Hematopoietic multipotent progenitor cell treated with erythropoietin and hydrocortisone succinate and interleukin-3 and kit ligand, for 4 days (in vitro differentiated cells): ENCODE measurements around the gene ADA.
"Not testable (repeated sequence)": the region's sequence is repeated elsewhere in the genome, so short reads cannot be mapped to it uniquely, and the experiment has no call there.

Source experiments
- DNase-seq: peaks from one replicate; pipeline ENCODE4 v3.0.0-alpha.2; 2015

The ADA gene

DNA sequence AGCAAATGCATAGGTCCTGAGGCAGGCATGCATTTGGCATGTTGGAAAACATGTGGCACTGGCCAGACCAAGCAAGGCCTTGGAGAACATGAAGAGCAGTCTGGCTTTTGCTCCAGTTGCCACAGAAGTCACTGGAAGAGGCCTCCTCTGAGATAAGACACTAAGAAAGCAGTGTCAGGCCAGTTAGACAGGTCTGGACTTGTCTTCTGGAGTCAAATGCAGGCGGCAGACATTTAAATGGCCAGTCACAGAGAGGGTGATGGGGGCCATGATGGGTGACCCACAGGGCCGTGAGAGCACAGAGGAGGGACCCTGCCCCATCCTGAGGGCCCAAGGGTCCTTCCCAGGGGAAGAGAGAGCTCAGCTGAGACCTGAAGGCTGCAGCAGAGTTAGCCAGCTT, 26.7 kb upstream of the ADA start:
- DNase-seq = no peak

DNA sequence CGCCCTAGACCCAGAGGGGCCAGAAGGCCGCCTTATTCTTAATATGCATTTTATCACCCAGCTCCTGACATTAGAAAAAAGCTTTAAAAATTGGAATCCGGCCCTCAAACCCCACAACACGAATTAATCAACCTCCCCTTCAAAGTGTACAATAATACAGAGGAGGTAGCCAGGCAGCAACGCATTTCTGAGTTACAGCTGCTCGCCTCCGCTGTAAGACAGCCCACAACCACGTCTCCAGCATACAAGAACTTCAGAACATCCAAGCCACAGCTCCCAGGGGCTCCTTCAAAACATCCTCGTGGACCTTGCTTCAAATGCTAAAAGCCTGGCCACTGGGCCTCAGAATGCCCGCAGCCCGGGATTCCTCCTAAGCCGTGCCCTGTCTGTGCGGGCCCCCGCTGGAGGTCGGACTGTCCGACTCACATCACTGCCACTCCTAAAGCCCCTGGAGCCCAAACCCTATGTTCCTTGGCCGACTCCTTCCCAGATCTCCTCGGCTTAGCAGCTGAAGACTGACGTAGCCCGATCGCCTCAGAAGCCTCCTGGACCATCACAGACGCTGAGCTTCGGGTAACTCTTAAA, 20.9 kb upstream of the ADA start:
- DNase-seq = not testable (repeated sequence)

DNA sequence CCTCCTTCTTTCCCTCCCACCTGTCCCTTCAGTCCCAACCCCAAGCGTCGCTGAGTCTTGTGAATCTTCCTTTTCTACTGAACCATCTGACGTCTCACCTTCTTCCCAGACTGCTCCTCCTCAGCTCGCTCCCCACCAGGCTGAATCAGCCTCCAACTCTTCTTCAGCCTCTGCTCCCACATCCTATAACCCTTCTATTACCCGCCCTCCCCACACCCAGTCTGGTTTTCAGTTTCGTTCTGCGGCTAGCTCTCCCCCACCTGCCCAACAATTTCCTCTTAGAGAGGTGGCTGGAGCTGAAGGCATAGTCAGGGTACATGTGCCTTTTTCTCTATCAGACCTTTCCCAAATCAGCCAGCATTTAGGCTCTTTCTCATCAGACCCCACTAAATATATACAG, 20.0 kb upstream of the ADA start:
- peak; percentile 62 for DNase-seq

DNA sequence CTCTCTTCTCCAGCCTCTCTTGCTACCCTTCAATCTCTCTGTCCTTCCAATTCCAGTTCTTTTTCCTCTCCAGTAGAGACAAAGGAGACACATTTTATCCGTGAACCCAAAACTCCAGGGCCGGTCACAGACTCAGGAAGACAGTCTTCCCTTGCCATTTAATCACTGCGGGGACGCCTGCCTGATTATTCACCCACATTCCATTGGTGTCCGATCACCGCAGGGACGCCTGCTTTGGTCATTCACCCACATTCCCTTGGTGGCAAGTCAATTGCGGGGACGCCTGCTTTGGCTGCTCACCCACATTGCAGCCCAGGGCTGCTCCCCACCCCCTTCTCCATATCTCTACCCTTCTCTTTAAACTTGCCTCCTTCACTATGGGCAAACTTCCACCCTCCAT, 19.4 kb upstream of the ADA start:
- not testable (repeated sequence) for DNase-seq

DNA sequence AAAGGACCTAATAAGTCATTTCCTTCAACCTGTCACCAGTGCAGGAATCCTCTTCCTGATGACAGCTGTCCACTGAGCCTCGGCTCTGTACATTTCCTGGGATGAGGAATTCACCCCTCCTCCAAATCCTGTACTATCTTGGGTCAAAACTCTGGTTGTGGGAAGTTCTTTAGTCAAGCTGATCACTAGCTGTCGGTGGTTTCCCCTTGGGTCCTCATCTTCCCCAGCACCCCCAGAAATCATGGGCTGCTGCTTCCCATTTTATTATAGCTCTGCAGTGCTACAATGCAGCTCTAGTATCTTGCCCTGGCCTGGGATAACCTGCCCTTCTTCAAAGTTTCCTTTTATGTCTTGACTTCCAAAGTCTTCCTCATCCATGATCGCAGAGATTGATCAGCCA, 14.6 kb upstream of the ADA start:
- no peak for DNase-seq

DNA sequence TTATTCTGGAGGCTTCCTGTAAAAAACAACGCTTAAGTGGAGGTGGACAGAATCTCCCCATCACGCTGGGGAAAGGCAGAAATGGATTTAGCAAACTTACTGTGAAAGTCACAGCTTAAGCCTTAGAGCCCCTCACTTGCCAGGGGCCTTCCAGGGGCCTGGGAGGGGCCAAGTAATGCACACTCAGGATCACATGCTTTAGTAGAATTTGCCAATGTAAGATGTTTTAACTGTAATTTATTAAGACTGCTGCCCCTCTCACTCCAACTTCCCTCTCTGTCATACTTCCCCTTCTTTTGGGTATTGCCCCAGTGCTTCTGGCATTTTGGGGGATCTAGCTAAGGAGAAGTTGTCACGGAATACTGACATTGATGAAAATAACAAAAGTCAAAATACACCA, 12.6 kb upstream of the ADA start:
- DNase-seq = peak; percentile 81

DNA sequence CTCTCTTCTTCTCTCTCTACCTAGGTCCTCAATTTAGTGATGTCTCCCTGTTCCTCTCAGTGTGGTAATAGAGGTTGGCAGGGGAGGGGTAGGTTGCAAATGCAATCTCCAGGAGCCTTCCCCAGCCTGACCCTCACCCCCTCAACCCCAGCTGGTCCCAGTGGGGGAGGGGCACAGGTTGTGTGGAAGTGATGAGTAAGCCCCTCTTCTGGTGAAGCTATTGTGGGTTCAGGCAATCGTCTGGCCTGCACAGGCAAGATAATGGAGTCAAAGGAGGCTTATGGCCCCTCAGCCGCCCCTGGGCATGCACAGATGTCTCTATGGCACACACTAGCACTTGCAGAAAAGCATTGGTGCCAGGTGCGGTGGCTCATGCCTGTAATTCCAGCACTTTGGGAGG, 10.8 kb upstream of the ADA start:
- peak; percentile 85 for DNase-seq

DNA sequence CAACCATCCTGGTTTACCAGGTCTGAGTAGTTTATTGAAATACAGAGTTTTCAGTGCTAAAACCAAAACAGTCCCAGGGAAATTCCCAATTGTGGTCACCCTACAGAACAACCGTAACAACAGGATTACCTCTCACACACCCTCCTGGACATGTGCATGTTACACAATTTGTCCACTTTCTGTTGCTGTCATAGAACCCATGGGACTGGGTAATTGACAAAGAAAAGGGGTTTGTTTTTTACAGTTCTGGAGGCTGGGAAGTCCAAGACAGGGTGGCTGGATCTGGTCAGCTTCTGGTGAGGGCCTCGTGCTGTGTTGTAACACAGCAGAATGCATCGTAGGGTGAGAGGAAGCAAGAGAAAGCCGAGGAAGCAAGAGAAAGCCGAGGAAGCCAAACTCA, 9.1 kb upstream of the ADA start:
- DNase-seq = no peak

DNA sequence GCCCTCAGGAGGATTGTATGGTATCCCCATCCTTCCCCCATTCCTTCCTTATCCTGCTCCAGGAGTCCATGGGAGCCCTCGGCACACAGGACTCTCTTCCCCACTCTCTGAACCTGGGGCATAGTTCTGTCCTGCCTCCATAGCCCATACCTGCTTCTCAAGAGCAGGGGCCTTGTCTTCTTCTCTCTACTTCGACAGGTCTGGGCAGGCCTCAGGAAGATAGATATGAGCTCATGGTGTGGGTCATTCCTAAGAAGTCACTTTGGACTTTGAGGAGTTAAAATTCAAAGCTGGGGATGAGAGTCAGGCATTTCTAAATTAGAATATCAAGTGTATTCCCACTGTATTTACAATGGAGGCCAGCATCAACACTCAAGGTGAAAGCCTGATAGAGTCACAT, 8.4 kb upstream of the ADA start:
- no peak for DNase-seq

DNA sequence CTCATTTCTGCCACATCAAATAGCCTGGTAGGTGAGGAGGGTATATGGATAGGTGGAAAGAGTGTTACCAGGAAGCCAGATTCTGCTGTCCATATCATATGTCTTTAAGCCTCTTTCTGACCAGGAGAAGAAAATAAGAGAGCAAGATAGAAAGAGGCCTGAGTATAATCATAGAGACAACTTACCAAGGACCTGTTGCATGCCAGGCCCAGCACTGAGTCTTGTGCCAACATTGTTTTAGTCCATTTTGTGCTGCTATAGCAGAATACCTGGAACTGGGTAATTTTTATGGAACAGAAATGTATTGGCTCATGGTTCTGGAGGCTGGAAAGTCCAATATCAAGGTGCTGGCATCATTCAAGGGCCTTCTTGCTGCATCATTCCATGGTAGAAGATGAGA, 7.3 kb upstream of the ADA start:
- DNase-seq = no peak

DNA sequence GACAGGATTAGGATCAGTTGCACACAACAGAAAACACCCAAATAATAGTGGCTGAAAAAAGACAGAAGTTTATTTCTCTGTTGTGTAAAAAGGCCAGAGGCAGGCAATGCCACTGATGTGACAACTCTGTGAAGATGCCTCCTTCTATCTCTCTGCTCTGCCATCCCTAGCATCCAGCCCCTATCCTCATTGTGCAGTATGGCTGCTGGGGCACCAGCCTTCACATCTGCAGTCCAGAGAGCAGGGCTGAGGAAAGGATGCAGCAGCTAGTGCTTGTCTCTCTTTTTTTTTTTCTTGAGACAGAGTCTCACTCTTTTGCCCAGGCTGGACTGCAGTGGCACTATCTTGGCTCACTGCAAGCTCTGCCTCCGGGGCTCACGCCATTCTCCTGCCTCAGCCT, 6.4 kb upstream of the ADA start:
- DNase-seq = no peak

DNA sequence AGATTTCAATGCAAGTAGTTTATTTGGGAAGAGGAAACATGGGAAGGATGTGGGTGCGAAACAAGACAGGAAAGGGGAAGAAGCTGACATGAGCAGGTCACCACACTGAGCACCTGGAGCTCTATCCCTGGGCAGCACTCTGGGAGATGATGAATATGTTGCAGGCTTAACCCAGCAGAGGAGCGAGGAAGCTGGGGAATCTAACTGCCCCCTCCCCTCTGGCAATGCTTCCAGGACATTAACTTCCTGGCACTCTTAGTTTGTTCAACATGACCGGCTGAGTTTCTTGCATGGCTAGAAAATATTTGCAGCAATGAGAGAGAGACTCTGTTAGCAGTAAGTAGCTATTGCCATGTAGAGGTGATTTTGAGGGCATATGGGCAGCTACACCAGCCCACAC, 4.9 kb upstream of the ADA start:
- DNase-seq = no peak

DNA sequence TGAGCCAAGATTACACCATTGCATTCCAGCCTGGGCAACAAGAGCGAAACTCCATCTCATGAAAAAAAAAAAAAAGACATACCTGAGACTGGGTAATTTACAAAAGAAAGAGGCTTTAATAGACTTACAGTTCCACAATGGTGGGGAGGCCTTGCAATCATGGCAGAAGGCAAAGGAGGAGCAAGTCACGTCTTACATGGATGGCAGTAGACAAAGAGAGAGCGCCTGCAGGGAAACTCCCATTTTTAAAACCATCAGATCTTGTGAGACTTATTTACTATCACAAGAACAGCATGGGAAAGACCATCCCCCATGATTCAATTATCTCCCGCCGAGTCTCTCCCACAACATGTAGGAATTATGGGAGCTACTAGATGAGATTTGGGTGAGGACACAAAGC, 2.7 kb upstream of the ADA start:
- DNase-seq = not testable (repeated sequence)

DNA sequence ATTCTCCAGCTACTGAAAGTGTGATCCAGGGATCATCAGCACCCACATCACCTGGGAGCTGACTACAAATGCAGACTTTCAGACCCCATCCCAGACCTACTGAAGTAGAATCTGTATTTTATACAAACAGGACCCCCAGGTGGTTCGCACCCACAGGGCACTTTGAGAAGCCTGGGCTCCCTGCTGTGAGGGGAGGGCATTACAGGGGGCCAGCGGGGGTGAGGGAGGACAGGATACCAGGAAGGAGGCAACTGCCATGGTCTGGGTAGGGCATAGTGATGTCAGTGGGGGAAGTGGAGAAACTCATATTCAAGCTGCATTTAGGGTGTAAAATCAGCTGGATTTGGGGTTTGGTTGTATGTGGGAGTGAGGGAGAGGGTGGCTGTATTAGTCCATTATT, 2.0 kb upstream of the ADA start:
- no peak for DNase-seq

DNA sequence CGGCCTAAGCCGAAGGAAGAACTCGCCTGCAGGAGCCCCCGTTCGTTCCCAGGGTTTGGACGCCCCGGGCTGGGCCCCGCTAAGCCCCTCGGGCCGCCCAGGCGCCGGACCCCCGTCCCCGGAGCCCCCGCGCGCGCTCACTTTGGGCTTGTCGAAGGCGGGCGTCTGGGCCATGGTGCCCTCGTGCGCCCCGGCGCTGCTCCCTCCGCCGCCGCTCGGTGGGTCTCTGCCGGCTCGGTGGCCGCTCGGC, 140 bp downstream of the ADA start:
- DNase-seq = no peak

DNA sequence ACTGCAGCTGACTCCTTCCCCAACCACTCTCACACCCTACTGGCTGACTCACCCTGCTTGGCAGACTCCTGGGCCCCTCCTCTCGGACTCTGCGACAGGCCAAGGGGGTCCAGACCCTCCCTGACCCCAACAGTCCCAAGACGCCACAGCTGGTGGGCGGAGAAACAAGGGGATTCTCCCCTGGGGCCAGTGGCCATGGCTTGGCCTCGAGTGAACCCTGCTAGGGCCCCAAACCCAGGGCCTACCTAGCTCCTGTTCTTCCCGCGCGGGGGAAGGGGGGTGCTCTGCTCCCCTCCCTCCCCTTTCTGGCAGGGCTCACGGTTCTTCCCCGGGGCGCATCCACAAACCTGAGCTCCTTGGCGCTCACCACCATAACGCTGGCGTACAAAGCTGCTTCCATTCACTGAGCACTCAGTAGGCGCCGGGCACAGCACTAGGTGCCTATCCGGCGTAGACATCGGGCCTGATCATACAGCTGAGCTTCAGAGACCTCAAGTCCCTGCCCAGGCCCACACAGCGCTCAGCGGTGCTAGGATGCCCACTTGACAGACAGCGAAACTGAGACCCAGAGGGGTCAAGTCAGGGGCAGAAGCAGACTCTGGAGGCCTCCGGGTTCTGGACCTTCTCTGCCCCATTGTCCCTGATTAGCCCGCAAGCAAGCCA, 597 bp downstream of the ADA start:
- DNase-seq = peak; percentile 65

DNA sequence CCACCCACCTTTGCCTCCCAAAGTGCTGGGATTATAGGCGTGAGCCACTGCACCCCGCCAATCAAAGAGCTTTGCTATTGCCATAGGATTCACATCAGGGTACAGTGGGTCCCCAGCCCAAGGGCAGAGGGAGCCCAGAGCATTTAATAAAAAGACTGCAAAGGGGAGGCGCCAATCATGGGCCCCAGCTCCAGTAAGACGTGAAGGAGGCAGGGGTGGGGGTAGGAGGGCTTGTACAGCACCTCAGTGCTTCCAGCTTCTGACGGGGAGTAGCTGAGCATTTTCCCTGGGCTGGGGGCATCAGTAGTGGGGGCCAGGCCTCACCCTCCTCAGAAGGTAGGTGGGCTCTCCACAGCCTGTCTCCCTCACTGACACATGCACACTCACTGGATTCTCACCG, 1.5 kb downstream of the ADA start:
- no peak for DNase-seq

DNA sequence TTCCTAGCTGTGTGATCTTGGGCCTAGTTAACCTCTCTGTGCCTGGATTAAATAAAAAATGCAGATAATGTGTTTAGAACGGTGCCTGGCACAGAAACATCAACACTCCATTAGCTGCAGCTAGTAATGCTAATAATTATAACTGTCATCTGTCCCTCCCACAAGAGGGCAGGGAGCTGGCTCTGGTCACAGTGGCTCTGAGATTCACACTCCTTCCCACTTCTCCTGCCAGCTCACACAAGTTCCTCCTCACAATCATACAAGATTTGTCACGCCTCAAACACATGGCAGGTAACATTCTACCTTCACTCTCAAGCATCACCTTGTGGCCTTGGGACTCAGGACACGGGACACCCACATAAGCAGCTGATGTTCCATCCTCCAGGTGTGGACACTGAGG, 2.4 kb downstream of the ADA start:
- no peak for DNase-seq

DNA sequence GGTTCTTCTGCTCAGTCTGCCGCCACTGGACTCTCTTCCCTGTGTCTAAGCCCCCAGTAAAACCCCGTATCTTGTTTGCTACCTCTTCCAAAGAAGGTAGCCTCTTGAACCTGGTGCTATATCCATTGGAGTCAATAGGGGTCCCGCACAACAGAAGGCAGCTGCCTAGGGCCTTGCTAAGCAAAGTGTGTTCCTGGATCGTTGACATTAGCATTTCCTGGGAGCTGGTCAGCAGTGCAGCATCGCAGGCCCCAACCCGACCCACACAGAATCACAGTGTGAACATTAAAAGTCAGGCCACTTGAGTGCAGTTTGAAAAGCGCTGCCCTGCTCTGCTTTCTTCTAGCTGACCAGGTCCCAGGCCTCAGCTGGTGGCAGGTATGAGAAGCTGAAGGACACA, 2.9 kb downstream of the ADA start:
- DNase-seq = peak; percentile 47

DNA sequence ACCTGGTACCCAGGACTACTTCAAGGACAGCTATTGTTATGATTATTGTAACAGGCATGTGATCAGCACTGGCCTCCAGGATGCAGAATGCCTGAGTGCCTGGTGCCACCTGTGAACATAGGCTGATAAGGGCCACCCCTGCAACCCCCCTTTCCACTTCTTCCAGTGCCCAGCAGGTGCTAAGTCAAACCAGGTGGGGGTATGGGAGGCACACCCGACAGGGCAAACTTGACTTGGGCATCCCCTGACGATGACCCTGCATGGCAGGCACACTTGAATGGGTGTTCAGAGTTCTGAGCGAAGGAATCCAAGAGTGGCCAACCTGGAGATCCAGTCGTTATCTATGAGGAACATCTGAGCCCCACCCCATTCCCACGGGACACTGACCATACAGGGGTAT, 3.4 kb downstream of the ADA start:
- DNase-seq = no peak

DNA sequence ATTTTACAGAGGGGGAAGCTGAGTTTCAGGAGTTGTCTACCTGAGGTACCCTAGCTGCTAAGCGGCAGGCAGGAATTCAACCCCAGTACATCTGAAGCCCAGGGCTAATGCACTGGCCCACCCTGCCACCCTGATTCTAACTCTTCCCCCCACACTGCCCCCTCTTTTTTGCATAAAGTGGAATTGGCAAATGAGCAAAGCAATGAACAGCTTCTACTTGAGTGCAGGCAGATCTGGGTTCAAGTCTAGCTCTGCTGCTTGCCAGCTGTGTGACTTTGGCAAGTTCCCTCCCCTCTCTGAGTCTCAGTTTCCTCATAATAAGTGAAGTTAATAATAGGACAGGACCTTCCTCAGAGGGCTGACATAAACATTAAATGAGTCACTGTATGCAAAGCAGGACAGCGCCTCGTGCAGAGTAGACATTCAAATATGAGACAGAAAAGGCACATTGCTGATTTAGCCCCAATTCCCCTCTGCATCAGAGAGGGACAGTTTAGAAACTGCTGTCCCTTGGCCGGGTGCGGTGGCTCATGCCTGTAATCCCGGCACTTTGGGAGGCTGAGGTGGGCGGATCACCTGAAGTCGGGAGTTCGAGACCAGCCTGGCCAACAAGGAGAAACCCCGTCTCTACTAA, 4.7 kb downstream of the ADA start:
- peak; percentile 51 for DNase-seq

DNA sequence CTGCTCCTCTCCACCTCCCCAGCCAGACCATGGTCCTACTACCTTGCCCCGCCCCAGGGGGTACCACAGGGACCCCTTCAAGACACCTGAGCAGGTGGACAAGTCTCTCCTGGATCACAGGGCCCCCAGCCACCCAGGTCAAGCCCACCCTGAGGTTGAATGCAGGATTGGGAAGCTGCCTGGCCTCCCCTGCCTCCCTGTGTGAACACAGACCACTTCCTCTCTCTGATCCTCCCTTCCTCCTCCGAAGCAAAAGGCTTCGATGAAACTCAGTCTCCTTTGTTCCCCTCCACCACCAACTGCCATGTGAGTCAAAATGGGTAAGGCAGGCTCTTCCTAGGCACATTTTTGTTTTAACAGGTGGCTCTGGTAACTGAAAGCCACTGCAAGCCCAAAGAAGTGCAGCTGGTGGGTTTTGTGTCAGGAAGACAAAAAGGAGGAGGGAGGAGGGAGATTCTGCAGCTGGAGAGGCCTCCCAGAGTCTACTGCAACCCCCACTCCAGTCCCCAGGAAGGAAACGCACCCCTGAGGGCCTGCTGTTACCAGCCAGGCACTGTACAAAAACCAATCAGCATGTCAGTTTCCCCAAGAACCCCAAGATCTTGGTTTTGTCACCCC, 5.4 kb downstream of the ADA start:
- peak; percentile 90 for DNase-seq

DNA sequence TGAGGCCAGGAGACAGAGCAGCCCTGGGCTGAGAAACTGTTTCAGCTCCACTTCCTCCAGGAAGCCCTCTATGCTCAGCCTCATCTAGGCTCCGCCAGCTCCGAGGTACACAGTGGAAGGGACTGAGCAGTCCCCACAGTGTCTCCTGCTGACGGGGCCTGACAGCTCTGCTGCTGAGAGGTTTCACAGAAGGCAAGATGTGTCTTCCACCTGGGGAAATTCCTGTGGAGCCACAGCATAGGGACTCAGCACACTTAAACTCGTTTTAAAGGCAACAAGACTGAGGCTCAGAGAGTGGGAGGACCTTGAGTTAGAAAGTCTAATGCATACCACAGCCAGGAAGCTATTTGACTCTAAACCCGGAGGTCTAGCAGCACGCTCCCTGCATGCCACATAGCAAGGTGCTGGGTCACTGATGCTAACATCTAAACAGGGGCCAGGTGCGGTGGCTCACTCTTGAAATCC, 6.8 kb downstream of the ADA start:
- DNase-seq = peak; percentile 36

DNA sequence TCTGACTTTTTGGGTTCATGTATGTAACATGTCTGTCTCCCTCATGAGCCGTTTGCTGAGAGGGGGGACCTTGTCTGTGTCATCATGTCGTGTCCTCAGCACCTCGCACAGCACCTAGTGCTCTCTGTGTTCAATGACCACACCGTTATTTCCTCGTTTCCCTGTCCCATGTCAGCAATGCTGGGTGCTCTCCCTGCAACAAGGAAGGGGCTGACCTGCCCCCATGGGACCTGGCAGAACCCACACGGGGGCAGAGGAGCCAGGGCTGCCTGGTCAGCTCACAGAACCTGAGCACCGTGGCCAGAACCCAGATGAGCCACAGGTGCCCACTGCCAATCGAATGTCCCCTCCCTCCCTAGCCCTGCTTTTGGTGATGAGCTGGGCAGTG, 7.3 kb downstream of the ADA start:
- DNase-seq = no peak
